Tibial nerve (tissue), 4 donors: ENCODE data around the gene ZNF112. TPM values are rescaled to one million over a fixed set of nuclear protein-coding genes. Genes with fewer than 3 reads are reported as not detected.

ENCODE experiments used
- DNase-seq, 2 donors: peaks; one replicate each; pipeline ENCODE4 v3.0.0-alpha.2; 2019; ENCODE audit warnings: low spot score in 2 of 2
- H3K27ac ChIP-seq, 4 donors: fragments of 200-600 bp; sonication (generic) in 3 of 4; one replicate each; pipeline ENCODE4 v1.5.1; 2017 to 2019; ENCODE audit warnings: mild to moderate bottlenecking in 1 of 4
- H3K27me3 ChIP-seq, 2 donors: fragments of 200-600 bp; sonication (generic) in 1 of 2; one replicate each; pipeline versions ENCODE4 v1.5.1 to v1.6.0; 2017 to 2019
- H3K36me3 ChIP-seq, 3 donors: fragments of 200-600 bp; sonication (generic); one replicate each; pipeline ENCODE4 v1.5.1; 2018 to 2019
- H3K4me1 ChIP-seq, 4 donors: fragments of 200-600 bp; sonication (generic) in 3 of 4; one replicate each; pipeline ENCODE4 v1.5.1; 2017 to 2019
- H3K4me3 ChIP-seq, 4 donors: fragments of 200-600 bp; sonication (generic) in 3 of 4; one replicate each; pipeline ENCODE4 v1.5.1; 2017 to 2019; ENCODE audit warnings: mild to moderate bottlenecking in 1 of 4, moderate library complexity in 1 of 4
- H3K9me3 ChIP-seq, 4 donors: fragments of 200-600 bp; sonication (generic) in 3 of 4; one replicate each; pipeline ENCODE4 v1.5.1; 2017 to 2019
- CTCF ChIP-seq, 5 experiments: fragments of 200-600 bp in 3 of 5; fragments of 450-650 bp in 2 of 5; sonication (generic) in 3 of 5; IDR thresholded peaks; one replicate each; pipeline ENCODE4 v1.5.1; 2016 to 2019; ENCODE audit warnings: antibody characterized with exemption in 5 of 5, mild to moderate bottlenecking in 3 of 5, moderate library complexity in 2 of 5
- EP300 ChIP-seq, 2 donors: sonication (generic); formaldehyde crosslinking; IDR thresholded peaks; one replicate each; pipeline ENCODE4 v1.6.1; 2017; ENCODE audit warnings: antibody characterized with exemption in 2 of 2, mild to moderate bottlenecking in 1 of 2
- POLR2A ChIP-seq, 2 donors: fragments of 450-650 bp; IDR thresholded peaks; one replicate each; pipeline ENCODE4 v1.6.1; 2017; ENCODE audit warnings: antibody characterized with exemption in 2 of 2, mild to moderate bottlenecking in 2 of 2, moderate library complexity in 2 of 2
- WGBS, 2 donors: methylation state at CpG; one replicate each; pipeline ENCODE4 v1.1.5; 2018; 5-methylcytosine and 5-hydroxymethylcytosine counted together
- total RNA-seq, 4 donors: library from RNA; depleted of rRNA; stranded (reverse); fragments of >200 nt; gene quantifications; one replicate each; pipeline ENCODE4 v1.1.0, GENCODE V29; 2016

ZNF112 gene
- total RNA-seq, 4 donors from 2014 or later, result 5.0 to 5.9 (median 5.3) TPM

- no peak for DNase-seq
- Histone ChIP-seq H3K27me3 (no peaks in the 10 kb centered on the region), H3K27ac (no peak overlapping the region), H3K4me3 (no peak overlapping the region), H3K36me3 (peaks cover 11 to 99% (median 40%) of the 10 kb centered on the region in 3 donors), H3K4me1 (no peaks in the 10 kb centered on the region), H3K9me3 (peaks cover 0 to 94% (median 33%) of the 10 kb centered on the region in 4 donors)
- no peak for TF ChIP-seq POLR2A (IDR thresholded peaks at IDR 0.05)
- no peak for TF ChIP-seq CTCF (IDR thresholded peaks at IDR 0.05)
- TF ChIP-seq EP300 (IDR thresholded peaks at IDR 0.05), result no peak
- 91 to 98% methylated on average over 1 of the region's 1 CpG for WGBS, 2 donors
These were observed 24.3 kb downstream of the ZNF112 start for GRCh38 chr19:44332145-44332544.

- H3K27ac ChIP-seq, result no peak overlapping the region
- no peak overlapping the region for H3K4me3 ChIP-seq
- DNase-seq, result no peak
- WGBS, 2 donors, result 65 to 86% methylated on average over 2 of the region's 2 CpGs
- peaks cover 0 to 100% (median 27%) of the 10 kb centered on the region in 4 donors for H3K9me3 ChIP-seq
- TF ChIP-seq CTCF (IDR thresholded peaks at IDR 0.05) (no peak), POLR2A (IDR thresholded peaks at IDR 0.05) (no peak), EP300 (IDR thresholded peaks at IDR 0.05) (no peak)
- peaks cover 0 to 25% (median 0%) of the 10 kb centered on the region in 3 donors for H3K36me3 ChIP-seq
- H3K4me1 ChIP-seq, result no peaks in the 10 kb centered on the region
- no peaks in the 10 kb centered on the region for H3K27me3 ChIP-seq
These were observed 40.6 kb downstream of the ZNF112 start for GRCh38 chr19:44315883-44316282.

- Histone ChIP-seq H3K27me3 (no peaks in the 10 kb centered on the region), H3K9me3 (peaks cover 0 to 99% (median 18%) of the 10 kb centered on the region in 4 donors), H3K27ac (no peak overlapping the region), H3K4me1 (no peaks in the 10 kb centered on the region), H3K36me3 (peaks cover 0 to 25% (median 0%) of the 10 kb centered on the region in 3 donors), H3K4me3 (no peak overlapping the region)
- TF ChIP-seq EP300 (IDR thresholded peaks at IDR 0.05) (no peak), CTCF (IDR thresholded peaks at IDR 0.05) (no peak), POLR2A (IDR thresholded peaks at IDR 0.05) (no peak)
- no peak for DNase-seq
- WGBS, 2 donors, result 96 to 100% methylated on average over 1 of the region's 1 CpG
These were observed 43.2 kb downstream of the ZNF112 start for GRCh38 chr19:44313231-44313630.

- H3K27ac ChIP-seq, result no peak overlapping the region
- TF ChIP-seq EP300 (IDR thresholded peaks at IDR 0.05) (no peak), CTCF (IDR thresholded peaks at IDR 0.05) (no peak), POLR2A (IDR thresholded peaks at IDR 0.05) (no peak)
- H3K4me3 ChIP-seq, result no peak overlapping the region
- H3K27me3 ChIP-seq, result no peaks in the 10 kb centered on the region
- no peak for DNase-seq
- peaks cover 0 to 17% (median 0%) of the 10 kb centered on the region in 4 donors for H3K4me1 ChIP-seq
- WGBS, 2 donors, result 89 to 91% methylated on average over 3 of the region's 3 CpGs
- H3K9me3 ChIP-seq, result peaks cover 0 to 70% (median 8%) of the 10 kb centered on the region in 4 donors
- peaks cover 0 to 3% (median 0%) of the 10 kb centered on the region in 3 donors for H3K36me3 ChIP-seq
These were observed 48.5 kb downstream of the ZNF112 start for GRCh38 chr19:44308011-44308410.

- peaks cover 0 to 17% (median 0%) of the 10 kb centered on the region in 4 donors for H3K4me1 ChIP-seq
- H3K27ac ChIP-seq, result no peak overlapping the region
- no peak overlapping the region for H3K4me3 ChIP-seq
- WGBS, 2 donors, result 87 to 92% methylated on average over 15 of the region's 15 CpGs
- H3K36me3 ChIP-seq, result peaks cover 0 to 13% (median 0%) of the 10 kb centered on the region in 3 donors
- peaks cover 0 to 53% (median 5%) of the 10 kb centered on the region in 4 donors for H3K9me3 ChIP-seq
- DNase-seq, result no peak
- H3K27me3 ChIP-seq, result no peaks in the 10 kb centered on the region
- no peak for TF ChIP-seq CTCF (IDR thresholded peaks at IDR 0.05)
- TF ChIP-seq EP300 (IDR thresholded peaks at IDR 0.05), result no peak
- TF ChIP-seq POLR2A (IDR thresholded peaks at IDR 0.05), result no peak
These were observed 50.2 kb downstream of the ZNF112 start for GRCh38 chr19:44306283-44306682.
